Stimulated activated CD4-positive, alpha-beta T cell treated with anti-CD3 and anti-CD28 coated beads, Interleukin-15, amount 100 ng/mL, for 48 hours (primary cell): Measurements from ENCODE around the gene TSPAN9.

Experiments used
- DNase-seq, 2 donors: peaks; one replicate each; pipeline ENCODE4 v3.0.0-alpha.2; 2020; ENCODE audit warnings: low read depth in 2 of 2

The TSPAN9 gene

GRCh38 chr12:3250576-3250975, 173.4 kb downstream of the TSPAN9 start:
- DNase-seq: no peak

DNA sequence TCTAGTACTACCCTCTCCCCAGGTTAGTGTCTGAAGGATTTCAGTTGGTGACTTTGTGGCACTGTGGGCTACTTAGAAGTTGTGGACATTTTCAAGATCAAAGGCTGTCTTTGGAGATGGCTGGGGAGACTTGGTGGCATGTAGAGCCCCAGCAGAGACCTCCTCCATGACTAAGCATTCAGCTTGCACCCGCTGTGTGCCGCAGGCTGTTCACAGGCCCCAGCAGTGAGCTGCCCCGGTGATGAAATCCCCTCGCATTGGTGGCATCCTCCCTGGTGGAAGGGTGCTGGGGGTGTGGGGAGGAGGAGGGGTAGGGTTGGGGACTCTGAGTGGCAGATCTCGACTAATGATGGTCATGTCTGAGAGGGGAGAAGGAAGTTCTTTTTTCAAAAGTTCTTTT, 173.9 kb downstream of the TSPAN9 start:
- no peak for DNase-seq

DNA sequence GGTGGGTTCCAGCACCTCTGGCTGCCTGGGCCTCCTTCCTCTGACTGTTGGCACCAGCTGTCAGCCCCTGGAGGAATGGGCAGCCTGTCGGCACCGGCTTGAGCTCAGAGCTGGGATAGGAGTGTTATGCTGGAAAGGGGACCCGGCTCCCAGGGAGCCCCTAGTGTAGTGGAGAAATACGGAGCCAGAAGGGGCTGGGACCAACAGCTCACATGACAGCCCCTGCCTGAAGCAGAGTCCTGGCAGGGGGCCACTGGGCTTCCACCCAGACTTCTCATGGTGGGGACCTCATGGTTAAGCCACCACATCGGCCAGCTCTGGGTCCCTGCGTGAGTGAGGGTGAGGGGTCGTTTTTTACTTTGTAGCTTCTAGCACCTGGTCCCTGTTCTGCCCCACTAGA, 174.5 kb downstream of the TSPAN9 start:
- DNase-seq: no peak

- no peak for DNase-seq
Measured at GRCh38 chr12:3252450-3252891, 175.3 kb downstream of the TSPAN9 start.

- DNase-seq: no peak
Measured at GRCh38 chr12:3253682-3254275, 176.6 kb downstream of the TSPAN9 start.

- DNase-seq: no peak
Measured at GRCh38 chr12:3255057-3255456, 177.9 kb downstream of the TSPAN9 start.

DNA sequence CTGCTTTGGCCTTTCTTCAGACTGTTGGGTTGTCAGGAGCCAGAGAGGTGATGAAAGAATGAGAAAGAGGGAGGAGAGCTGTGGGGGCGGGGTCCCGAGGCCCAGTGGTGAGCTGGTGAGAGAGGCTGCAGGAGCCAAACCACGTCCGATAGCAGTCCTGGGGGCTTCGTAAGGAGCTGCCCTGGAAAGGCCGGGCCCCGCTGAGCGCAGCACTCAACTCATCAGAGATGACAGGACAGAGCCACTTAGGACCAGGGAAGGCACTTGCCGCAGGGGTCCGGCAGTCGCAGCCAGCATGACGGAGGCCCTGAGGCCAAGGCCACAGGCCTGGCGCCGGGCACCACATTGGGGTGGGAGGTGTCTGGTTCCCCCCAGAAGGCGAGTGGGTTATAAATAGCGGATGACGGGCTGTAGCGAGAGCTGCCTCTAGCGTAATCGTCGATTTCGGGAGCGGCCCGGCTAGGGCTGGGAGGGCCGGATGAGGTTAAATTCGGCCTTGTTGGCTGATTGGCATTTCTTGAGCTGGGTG, 179.0 kb downstream of the TSPAN9 start:
- DNase-seq: no peak

DNA sequence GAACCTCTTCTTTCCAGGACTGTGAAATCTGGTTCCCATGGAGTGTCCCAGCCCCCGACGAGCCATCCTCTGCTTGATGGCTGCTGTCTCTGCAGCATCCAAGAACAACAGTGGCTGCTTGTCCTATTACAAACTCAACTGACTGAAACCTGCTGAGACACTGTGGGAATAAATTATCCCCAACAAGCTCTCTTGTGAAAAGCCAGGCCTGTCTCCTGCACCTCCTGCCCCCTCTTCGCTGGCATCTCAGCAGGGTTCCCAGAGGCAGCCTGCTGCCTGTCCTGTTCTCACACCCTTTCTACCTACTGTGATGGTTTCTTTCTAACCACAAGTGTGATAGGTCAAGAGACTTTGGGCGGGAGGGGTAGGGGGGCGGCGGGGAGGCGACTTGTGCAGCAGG, 180.2 kb downstream of the TSPAN9 start:
- DNase-seq: no peak

- DNase-seq: no peak
Measured at GRCh38 chr12:3259973-3260372, 182.8 kb downstream of the TSPAN9 start.

DNA sequence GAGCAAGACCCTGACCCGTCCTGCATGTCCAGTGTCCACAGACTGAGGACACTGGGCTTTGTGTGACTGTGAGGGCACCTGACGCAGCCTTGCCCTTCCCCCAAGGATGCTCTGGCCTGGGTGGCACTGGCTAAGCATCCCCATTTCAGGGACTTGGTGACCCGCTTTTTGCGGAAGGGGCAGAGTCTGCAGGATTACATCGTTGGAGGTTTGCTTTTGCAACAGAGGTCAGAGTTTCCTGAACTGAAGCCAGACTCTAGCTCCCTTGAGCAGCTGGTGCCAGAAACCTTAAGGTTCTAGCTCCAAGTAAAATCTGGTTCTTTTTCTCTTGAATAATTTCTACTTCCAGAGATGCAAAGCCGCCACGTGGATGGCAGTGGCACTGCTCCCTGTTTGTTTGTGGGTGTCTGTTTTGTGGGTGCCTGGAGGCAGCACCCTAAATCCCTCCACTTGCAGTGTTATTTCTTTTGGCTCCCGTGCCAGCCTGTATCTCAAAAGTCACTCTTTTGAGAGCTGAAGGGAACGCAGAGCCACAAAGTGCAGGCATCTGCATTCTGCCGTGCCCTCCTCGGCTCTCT, 184.7 kb downstream of the TSPAN9 start:
- DNase-seq: no peak

DNA sequence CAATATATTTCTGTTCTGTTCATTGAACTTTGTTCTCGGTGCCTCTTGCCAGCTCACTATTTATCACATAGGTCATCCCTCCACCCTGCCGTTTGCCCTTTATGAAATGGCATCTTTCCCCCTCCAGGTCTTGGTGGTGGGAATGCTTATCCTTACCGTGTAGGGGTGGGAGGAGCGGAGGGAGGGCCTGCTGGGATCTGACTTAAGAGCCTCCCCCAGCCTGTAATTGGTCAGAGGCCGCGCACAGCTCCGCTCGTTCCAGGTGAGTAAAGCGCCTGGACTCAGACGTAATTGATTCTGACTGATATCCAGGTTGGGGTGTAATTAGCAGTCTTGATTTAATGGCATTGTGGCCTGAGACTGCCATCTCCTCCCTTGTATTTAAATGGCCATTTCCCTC, 185.3 kb downstream of the TSPAN9 start:
- DNase-seq: no peak

DNA sequence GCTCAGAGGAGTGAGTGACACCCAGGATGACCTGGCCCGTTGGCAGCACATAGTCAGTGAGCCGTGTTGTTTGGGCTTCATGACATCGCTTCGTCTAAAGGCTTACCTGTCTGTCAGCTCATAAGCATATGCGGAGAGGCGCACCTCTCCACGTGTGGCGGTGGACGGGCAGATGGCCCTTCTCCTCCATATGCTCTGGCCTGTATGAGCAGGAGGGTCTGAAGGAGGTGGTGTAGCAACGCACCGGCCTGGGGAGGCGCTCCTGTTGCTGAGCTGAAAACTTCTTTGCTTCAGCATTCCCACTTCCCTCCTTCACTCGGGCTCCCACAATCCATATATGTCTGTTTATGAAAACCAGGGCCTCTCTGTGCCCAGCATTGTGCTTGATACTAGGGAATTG, 186.1 kb downstream of the TSPAN9 start:
- DNase-seq: no peak

DNA sequence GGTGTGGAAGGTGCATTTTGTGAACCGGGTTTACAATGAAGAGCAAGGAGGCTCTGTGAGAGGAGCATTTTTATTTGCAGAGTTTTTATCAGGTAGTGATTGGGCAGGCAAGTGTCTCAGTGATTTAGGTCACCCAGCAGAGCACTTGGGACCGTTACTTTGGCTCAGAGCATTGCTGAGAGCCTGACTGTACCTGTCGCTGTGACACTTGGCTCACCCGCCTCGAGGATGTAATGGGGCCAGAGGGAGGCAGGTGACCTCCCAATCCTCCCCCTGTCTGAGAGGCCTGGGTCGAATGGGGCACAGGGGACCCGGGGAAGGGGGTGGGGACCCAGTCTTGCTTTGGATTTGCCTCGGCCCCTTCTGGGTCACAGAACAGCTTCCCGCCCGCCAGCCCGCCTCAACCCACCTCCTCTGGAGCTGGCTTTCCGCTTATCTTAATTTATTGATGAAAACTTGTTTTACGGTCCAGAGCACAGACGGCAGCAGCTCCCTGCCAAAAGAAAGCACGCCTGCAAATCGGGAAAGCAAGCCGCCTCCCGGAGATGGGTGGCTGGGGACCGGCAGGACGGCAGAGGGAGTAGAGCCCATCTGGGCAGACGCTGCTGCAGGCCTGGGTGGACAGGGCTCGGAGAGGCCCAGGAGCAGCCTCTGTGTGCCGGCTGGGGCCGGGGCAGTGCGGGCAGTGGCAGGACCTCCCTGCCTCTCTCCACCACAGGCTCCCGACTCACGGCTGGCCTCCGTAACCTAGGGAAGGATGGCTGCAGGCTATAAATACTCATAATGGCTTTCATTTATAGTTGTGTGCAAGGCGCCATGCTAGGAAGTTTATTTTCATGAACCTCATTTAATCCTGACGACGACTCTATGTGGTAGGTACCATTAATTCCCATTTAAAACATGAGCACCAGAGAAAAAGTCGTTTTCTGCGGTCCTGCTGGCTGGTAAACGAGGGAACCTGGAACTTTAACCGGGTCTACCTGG, 187.1 kb downstream of the TSPAN9 start:
- DNase-seq: no peak

DNA sequence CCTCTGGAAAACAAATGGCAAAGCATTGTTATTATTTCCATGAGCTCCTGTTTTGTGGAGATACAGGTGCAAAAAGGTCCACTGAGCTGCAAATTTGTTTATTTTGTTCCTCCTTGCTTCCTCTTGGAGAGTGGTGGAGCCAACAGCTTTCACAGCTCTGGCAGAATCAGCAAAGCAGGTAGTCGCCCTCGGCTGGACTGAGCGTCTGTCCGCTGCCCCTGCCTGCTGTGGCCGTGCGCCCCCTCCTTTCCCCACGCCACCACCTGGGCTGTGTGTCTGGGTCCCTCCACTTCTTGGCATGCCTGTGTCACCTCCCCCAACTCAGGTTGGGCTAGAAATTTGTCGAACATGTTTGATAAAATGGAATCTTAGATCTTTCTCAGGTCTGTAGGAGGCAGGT, 188.2 kb downstream of the TSPAN9 start:
- DNase-seq: no peak

DNA sequence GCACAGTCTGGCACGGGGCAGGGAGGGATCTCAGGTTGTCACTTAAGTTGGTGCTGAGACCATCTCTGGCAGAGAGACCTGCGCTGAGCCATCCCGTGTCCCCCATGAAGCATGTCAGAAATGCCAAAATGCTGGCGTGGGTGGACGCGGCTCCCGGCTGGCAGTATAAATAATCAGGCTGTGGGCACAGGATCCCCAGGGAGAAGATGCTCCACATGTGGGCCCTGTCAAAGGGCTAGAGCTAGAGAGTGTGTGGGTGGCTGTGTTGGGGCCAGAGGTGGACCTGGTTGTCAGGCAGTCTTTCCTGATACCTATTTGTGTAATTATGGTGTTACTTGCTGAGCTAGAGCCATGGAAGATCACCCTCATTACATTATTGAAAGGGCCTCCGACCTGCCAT, 189.5 kb downstream of the TSPAN9 start:
- no peak for DNase-seq

GRCh38 chr12:3267690-3268089, 190.5 kb downstream of the TSPAN9 start:
- no peak for DNase-seq

DNA sequence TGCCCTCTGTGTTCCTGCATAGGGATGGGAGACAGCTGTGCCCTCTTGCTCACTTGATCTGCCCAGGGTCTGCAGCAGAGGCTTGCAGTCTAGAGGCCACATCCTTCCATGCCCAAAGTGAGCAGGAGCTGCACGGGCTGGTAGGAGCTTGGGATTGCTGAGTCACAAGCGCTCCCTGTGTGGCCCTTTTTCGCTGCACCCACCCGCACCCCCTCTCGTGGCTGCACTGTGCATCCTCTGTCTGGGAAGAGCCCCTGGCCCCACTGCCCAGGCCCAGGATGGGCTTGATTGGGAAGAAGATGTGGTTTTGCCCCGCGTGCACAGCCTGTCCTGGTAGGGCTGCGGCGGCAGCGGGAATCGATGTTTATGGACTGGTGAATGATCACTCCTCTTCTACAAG, 192.4 kb downstream of the TSPAN9 start:
- DNase-seq: no peak

DNA sequence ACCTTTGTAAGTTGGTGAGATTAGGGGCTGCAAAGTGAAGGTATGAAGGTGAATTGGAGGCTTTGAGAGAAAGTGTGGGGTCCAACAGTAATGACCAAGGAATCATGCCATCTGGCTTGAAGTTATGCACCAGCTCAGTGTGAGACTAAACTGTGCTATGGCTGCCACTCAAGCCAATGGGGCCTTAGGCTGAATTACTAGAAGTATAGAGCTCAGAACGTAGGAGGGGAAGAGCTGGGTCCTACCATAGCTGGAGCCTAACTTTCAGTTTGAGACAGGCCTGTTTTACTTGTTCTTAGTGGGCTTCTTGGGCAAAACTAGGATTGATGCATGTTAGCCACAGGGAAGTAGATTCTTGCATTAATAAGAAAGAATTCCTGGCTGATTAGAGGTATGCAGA, 194.0 kb downstream of the TSPAN9 start:
- DNase-seq: no peak

GRCh38 chr12:3271639-3272038, 194.5 kb downstream of the TSPAN9 start:
- DNase-seq: no peak

GRCh38 chr12:3272958-3273357, 195.8 kb downstream of the TSPAN9 start:
- DNase-seq: no peak

- DNase-seq: no peak
Measured at GRCh38 chr12:3273409-3273853, 196.3 kb downstream of the TSPAN9 start.

DNA sequence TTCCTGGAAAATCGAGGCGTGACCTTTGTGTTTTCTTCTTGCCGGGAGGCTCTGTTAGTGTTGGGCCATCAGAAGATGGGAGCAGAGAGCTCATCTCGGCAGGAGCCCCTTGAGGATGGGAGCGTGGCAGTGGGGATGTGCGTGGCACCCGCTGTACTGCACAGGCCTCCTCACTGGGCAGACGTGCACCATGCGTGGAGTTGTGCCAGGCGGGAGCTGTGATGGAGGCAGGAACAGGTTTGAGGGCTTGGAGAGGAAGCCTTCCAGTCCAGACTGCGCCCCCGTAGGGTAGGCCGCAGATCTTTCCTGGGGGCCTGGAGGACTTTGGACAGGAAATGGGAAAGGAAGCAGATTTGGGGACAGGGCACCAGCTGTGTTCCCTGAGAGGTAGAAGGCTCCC, 197.5 kb downstream of the TSPAN9 start:
- no peak for DNase-seq
